Epithelial cell of proximal tubule (primary cell): Measurements from ENCODE around the gene DZIP1L. TPM values are rescaled to one million over a fixed set of nuclear protein-coding genes. Genes with fewer than 3 reads are reported as not detected.
"Not testable (repeated sequence)": the region's sequence is repeated elsewhere in the genome, so short reads cannot be mapped to it uniquely, and the experiment has no call there.

Experiments used
- DNase-seq: peaks from one replicate; pipeline ENCODE4 v3.0.0-alpha.2; 2011; ENCODE audit warnings: low read depth
- H3K4me3 ChIP-seq: 2 replicates; pipeline ENCODE4 v1.5.1; 2011; ENCODE audit warnings: low read depth, mild to moderate bottlenecking, low read length
- CTCF ChIP-seq: conservative IDR thresholded peaks from 2 replicates; pipeline ENCODE4 v1.5.1; 2012; ENCODE audit warnings: low read depth, mild to moderate bottlenecking, low read length
- total RNA-seq: library from RNA; depleted of rRNA; stranded (reverse); fragments of >200 nt; gene quantifications from 2 replicates; pipeline ENCODE4 v1.2.3, GENCODE V29; 2015

DZIP1L gene
- total RNA-seq, 1 donor from 2014 or later, result 5.9 TPM

GRCh38 chr3:138097192-138098172 lies 17.9 kb downstream of the DZIP1L start:
- DNase-seq, result no peak
- peak; percentile 55 for TF ChIP-seq CTCF
- no peak overlapping the region for H3K4me3 ChIP-seq

DNA sequence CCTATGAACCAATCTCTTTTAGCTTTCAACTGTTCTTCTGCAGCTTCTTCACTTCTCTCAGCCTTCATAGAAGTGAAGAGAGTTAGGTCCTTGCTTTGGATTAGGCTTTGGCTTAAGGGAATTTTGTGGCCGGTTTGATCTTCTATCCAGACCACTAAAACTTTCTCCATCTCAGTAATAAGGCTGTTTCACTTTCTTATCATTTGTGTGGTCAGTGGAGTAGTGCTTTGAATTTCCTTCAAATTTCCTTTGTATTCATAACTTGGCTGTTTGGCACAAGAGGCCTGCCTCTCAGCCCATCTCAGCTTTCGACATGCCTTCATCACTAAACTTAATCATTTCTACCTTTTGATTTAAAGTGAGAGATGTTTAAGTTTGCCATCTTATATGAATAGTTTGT lies 21.7 kb downstream of the DZIP1L start:
- H3K4me3 ChIP-seq, result no peak overlapping the region

DNA sequence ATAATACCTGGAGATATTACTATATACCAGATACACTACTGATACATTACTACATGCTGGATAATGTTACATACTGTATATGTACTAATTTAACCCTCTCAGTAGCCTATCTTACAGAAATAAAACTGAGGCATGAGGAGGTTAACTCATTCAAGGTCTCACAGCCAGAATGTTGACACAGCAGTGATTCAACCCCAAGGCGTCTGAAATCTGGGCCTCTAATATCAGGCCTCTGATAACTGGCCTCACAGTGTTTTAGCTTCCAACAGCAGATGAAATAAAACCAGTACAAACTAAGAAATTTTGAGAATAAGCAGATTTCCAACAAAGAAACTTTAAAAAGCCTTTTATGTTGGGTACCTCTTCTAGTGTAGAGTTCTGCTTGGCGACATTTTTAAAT lies 23.4 kb downstream of the DZIP1L start:
- TF ChIP-seq CTCF, result no peak
- DNase-seq, result no peak
- H3K4me3 ChIP-seq, result no peak overlapping the region

More for the DNA sequence above, 21.7 kb downstream of the DZIP1L start:
- TF ChIP-seq CTCF, result no peak
- DNase-seq, result no peak

DNA sequence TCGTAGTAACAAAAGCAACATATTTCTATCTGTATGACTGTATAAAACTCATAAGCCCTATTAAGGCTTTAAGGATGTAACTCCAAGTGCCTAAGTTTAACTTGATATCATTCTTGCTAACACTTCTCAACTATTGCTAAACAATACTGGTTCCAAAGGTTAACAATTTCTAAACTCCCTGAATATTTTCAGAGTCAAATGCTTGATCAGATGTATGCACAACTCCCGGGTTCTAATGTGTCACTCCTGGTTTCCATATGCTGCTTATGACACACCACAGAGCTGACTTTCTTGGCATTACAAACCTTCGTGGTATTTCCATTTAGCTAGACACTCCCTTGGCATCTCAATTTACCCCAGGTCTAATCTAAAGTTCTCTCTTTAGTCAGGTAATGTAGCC lies 26.3 kb downstream of the DZIP1L start:
- no peak for TF ChIP-seq CTCF
- no peak overlapping the region for H3K4me3 ChIP-seq
- no peak for DNase-seq

GRCh38 chr3:138085745-138086144 lies 29.7 kb downstream of the DZIP1L start:
- H3K4me3 ChIP-seq, DNase-seq: not testable (repeated sequence)

DNA sequence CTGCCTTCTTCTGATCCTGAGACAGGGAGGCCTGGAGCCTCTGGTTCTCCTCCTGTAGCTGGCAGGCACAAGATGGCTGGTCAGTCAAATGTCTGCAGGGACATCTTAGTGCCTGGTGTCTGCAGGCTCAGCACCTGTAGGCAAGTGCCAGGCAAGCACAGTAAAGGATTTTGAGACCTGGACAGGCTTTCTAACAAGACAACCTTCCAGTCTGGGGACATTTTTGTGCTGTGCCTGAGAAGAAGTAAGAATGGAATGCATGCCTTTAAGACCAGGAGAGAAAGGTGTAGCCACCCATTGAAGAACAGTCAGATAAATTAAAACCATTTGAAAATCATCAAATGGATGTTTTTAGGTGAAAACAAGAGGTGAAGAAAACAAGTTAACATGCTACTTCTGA lies 31.2 kb downstream of the DZIP1L start:
- H3K4me3 ChIP-seq, result no peak overlapping the region
- DNase-seq, result no peak
- TF ChIP-seq CTCF, result no peak

DNA sequence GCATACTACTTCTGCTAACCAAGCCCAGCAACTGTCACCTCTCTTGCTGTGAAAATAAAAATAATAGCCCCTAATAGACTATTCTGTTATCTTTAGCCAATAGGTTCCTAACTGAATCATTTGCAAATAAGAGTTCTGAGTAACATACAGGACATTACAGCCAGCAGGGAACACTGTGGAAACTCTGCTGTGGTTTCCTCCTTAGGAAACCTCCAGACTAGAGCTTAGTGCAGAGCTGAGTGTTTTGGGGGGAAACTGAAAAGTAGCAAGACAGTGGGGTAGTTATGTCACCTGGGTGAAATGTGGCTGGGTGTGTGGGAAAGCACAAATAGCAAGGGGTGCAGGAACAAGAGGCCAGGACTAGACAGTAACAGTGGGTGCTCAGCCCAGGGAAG lies 32.4 kb downstream of the DZIP1L start:
- DNase-seq, result no peak
- H3K4me3 ChIP-seq, result no peak overlapping the region
- no peak for TF ChIP-seq CTCF
